Common myeloid progenitor, CD34-positive (primary cell): ENCODE data around the gene COBLL1.
"Not testable (repeated sequence)": the region's sequence is repeated elsewhere in the genome, so short reads cannot be mapped to it uniquely, and the experiment has no call there.

Experiments
- CTCF ChIA-PET: fragments of 350-600 bp; sonication (Branson Sonifier 250); formaldehyde crosslinking; loops from one replicate; lab custom pipeline; 2021; ENCODE audit warnings: antibody characterized with exemption; lab: Charles Lee
- POLR2A ChIA-PET: fragments of 350-600 bp; sonication (Branson Sonifier 250); formaldehyde crosslinking; loops from one replicate; lab custom pipeline; 2021; ENCODE audit warnings: antibody characterized with exemption; lab: Charles Lee
- DNase-seq, 3 donors: peaks; one replicate each; pipeline versions ENCODE4 v3.0.0 to v3.0.0-alpha.2; 2013
- H3K27ac ChIP-seq, 2 experiments: 1 replicate in 1 of 2; 2 replicates in 1 of 2; pipeline ENCODE4 v1.7.0; 2013; ENCODE audit warnings: inconsistent platforms in 2 of 2, low read length in 2 of 2, mild to moderate bottlenecking in 2 of 2, low read depth in 1 of 2, moderate library complexity in 1 of 2; ENCODE audit not compliant: severe bottlenecking in 2 of 2, insufficient read depth in 1 of 2, poor library complexity in 1 of 2
- H3K27me3 ChIP-seq, 5 experiments: replicated peaks in 2 of 5; 1 replicate in 3 of 5; 2 replicates in 2 of 5; pipeline versions ENCODE4 v1.6.1 to v1.7.0; 2013; ENCODE audit warnings: low read length in 4 of 5, mild to moderate bottlenecking in 2 of 5, moderate library complexity in 2 of 5, inconsistent platforms in 1 of 5; ENCODE audit not compliant: insufficient read depth in 5 of 5, control insufficient read depth in 4 of 5
- H3K36me3 ChIP-seq, 4 experiments: 1 replicate in 2 of 4; 2 replicates in 2 of 4; pipeline versions ENCODE4 v1.6.1 to v1.7.0; 2013; ENCODE audit warnings: low read length in 3 of 4, control low read depth in 1 of 4, mild to moderate bottlenecking in 1 of 4; ENCODE audit not compliant: control insufficient read depth in 4 of 4, insufficient read depth in 4 of 4
- H3K4me1 ChIP-seq, 4 experiments: 1 replicate in 3 of 4; 2 replicates in 1 of 4; pipeline versions ENCODE4 v1.6.1 to v1.7.1; 2013; ENCODE audit warnings: low read length in 3 of 4, mild to moderate bottlenecking in 3 of 4, control low read depth in 1 of 4, inconsistent platforms in 1 of 4, moderate library complexity in 1 of 4; ENCODE audit not compliant: control insufficient read depth in 4 of 4, insufficient read depth in 4 of 4; ENCODE audit errors: control extremely low read depth in 1 of 4
- H3K4me3 ChIP-seq, 7 experiments: 1 replicate in 4 of 7; 2 replicates in 3 of 7; pipeline versions ENCODE4 v1.5.1 to v1.7.0; 2013; ENCODE audit warnings: mild to moderate bottlenecking in 7 of 7, low read length in 6 of 7, moderate library complexity in 6 of 7, inconsistent platforms in 2 of 7, low read depth in 2 of 7, control low read depth in 1 of 7; ENCODE audit not compliant: insufficient read depth in 4 of 7, control insufficient read depth in 1 of 7; ENCODE audit errors: extremely low read depth in 1 of 7
- H3K9me3 ChIP-seq, 5 experiments: 1 replicate in 4 of 5; 2 replicates in 1 of 5; pipeline versions ENCODE4 v1.6.1 to v1.7.1; 2013; ENCODE audit warnings: low read length in 4 of 5, mild to moderate bottlenecking in 2 of 5, inconsistent platforms in 1 of 5, low read depth in 1 of 5, moderate library complexity in 1 of 5; ENCODE audit not compliant: control insufficient read depth in 4 of 5, insufficient read depth in 2 of 5; ENCODE audit errors: control extremely low read depth in 1 of 5
- whole genome bisulfite sequencing: methylation state at CpG from one replicate; pipeline ENCODE4 v1.1.5; 2013; ENCODE audit not compliant: insufficient coverage; 5-methylcytosine and 5-hydroxymethylcytosine counted together

COBLL1 gene

DNA sequence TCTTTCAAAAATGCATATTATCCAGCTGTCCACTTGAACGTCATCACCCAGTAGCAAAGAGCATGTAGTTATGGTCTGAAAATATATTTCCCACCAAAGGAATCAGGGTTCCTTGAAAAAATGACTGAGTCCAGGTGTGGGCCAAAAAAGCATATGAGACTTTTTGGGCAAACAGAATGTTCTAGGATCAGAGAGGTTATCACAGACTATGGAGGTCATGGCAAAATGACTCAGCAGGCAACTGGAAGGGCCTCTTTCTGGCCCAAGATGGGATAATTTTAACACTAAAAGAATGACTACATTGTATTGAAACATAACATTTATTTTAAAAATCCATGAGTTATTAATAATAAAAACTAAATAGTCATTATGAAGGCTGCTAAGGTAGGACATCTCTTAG lies 77.1 kb downstream of the COBLL1 start:
- H3K4me1 ChIP-seq, result no peaks in the 10 kb centered on the region
- POLR2A ChIA-PET, result no interaction called here
- WGBS, result no CpG with 5 or more reads among the region's 1 CpG
- no peak for DNase-seq
- H3K27ac ChIP-seq, result no peak overlapping the region
- CTCF ChIA-PET, result no interaction called here
- no peaks in the 10 kb centered on the region for H3K9me3 ChIP-seq
- no peak overlapping the region for H3K4me3 ChIP-seq
- no peaks in the 10 kb centered on the region for H3K27me3 ChIP-seq
- H3K36me3 ChIP-seq, result no peaks in the 10 kb centered on the region

DNA sequence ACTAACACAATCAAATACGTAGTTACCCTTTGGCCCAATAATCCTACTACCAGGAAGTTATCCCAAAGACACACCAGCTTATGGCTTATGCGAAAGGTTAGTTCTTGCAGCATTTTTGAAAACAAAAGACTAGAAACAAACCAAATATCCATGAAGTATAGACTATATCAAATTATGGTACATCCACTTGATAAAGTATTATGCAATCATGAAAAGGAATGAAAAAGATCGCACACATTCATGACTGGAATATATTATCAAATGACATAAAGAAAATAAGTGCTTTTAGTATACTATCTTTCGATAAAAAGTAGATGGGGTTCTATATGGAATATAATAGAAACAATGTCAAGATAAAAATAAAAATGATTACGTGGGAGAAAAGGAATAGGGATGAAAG lies 78.2 kb downstream of the COBLL1 start:
- H3K36me3 ChIP-seq, result no peaks in the 10 kb centered on the region
- H3K4me1 ChIP-seq, result peaks cover 0 to 2% (median 0%) of the 10 kb centered on the region in 4 experiments
- no peak overlapping the region for H3K4me3 ChIP-seq
- POLR2A ChIA-PET, result no interaction called here
- no peaks in the 10 kb centered on the region for H3K9me3 ChIP-seq
- no peak overlapping the region for H3K27ac ChIP-seq
- CTCF ChIA-PET, result interaction anchor here (0.6 to 0.9 kb wide), 2 partner anchors 11 to 25 kb away, joined by 3 to 4 read pairs; no protein-coding TSS in a partner anchor
- no peaks in the 10 kb centered on the region for H3K27me3 ChIP-seq
- DNase-seq, result no peak
- WGBS, result no CpG with 5 or more reads among the region's 5 CpGs

DNA sequence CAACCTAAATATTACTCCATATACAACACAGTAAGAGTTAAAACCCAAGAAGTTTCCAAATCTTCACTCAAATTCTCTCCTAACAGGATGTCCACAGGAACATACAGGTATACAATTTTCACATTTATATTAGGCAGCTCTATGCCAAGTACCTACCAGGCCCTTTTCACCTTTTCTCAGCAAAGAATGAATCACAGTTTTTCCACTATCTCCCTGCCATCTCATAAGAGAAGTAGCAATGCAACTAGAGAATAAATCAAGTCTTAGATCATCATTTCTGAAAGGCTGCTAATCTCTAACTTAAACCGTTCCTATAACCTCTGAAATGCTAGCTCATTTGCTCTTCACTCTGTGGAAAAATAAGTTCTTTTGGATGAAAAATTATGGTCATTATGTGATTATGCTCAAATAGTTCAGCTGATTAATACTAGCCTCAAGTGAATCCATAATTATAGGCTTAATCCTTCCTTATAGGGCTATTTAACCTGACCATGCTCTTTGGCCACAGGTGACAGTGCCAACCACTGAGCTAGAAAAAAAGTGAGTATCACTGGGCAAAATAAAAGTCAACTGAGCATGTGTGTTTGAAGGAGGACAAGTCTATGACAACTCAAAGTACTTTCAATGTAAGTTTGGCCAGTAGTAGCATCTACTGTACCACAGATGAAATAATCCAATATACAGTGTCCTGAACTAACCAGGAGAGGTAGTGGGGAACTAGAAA lies 79.7 kb downstream of the COBLL1 start:
- no peak for DNase-seq
- Histone ChIP-seq H3K4me3 (no peak overlapping the region), H3K4me1 (peaks cover 0 to 5% (median 1%) of the 10 kb centered on the region in 4 experiments), H3K36me3 (no peaks in the 10 kb centered on the region), H3K9me3 (no peaks in the 10 kb centered on the region), H3K27me3 (no peaks in the 10 kb centered on the region), H3K27ac (no peak overlapping the region)
- CTCF ChIA-PET, result interaction anchor here (1.3 to 1.5 kb wide), 2 partner anchors 21 to 95 kb away, joined by 3 read pairs; no protein-coding TSS in a partner anchor
- POLR2A ChIA-PET, result no interaction called here
- WGBS, result no CpG with 5 or more reads among the region's 1 CpG

DNA sequence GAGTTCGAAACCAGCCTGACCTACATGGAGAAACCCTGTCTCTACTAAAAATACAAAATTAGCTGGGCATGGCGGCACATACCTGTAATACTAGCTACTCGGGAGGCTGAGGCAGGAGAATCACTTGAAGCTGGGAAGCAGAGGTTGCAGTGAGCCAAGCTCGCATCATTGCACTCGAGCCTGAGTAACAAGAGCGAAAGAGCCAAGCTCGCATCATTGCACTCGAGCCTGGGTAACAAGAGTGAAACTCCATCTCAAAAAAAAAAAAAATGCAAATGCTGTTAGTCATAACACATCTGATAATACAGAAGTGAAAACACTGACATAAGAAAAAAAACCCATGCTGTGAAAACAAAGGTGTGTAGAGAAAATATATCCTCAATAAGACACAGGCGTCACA lies 80.4 kb downstream of the COBLL1 start:
- DNase-seq, result peak in 2 of 3 donors; percentile 4 to 32
- H3K4me3 ChIP-seq, H3K4me1 ChIP-seq, H3K27ac ChIP-seq, H3K9me3 ChIP-seq, POLR2A ChIA-PET, H3K36me3 ChIP-seq, H3K27me3 ChIP-seq: not testable (repeated sequence)
- CTCF ChIA-PET, result interaction anchor here (1.0 to 1.5 kb wide), 2 partner anchors 13 to 96 kb away, joined by 3 read pairs; no protein-coding TSS in a partner anchor
- 97% methylated on average over 8 of the region's 9 CpGs for WGBS

DNA sequence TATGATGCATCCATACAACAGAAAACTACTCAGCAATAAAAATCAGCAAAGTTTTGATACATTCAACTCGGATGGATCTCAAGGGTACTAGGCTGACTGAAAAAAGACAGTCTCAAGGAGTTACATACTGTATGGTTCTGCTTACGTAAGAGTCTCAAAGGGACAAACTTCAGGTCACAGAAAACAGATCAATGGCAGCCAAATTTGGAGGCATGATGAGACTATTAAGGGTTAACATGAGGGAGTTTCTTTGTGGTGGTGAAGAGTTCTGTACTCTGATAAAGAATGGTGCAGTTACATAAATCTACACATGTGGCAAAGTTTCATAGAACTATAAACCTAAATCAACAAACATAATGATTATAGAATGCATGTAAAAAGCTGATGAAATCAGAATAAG lies 81.4 kb downstream of the COBLL1 start:
- 95% methylated on average over 2 of the region's 2 CpGs for WGBS

DNA sequence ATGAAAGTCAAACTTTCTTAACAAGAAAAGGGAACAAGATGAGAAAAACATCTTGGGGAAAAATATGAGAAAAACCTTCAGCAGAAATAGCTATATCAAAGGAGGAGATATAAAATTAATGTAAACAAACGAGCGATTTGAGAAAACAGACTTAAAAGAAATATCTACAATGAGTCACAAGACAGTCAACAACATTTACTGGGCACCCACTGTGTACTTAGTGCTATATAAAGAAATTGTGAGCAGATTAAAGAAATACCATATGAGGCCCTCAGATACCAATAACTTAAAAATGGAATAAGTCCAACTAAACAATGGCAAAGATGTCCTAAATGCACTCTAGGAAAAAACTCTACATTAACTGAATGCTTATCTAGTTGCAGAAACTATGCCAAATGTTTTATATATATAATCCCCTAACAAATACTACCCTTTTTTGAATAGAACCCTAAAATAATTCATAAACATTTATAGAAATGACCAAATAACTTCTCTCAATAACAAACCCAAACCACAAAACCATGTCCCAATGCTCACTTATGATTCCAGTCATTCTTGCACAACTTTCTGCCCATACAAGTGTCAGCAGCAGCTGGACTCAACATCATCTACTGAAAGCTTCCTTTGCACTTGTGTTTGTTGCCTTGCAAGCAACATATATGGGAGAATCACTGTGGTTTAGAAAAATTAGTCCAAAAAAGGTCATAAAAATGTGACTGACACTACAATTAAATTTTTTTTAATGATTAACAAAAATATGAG lies 83.5 kb downstream of the COBLL1 start:
- Histone ChIP-seq H3K4me3 (no peak overlapping the region), H3K27me3 (no peaks in the 10 kb centered on the region), H3K36me3 (no peaks in the 10 kb centered on the region), H3K9me3 (no peaks in the 10 kb centered on the region), H3K4me1 (peaks cover 0 to 5% (median 1%) of the 10 kb centered on the region in 4 experiments), H3K27ac (no peak overlapping the region)
- WGBS, result no CpG with 5 or more reads among the region's 2 CpGs
- POLR2A ChIA-PET, result no interaction called here
- CTCF ChIA-PET, result no interaction called here
- DNase-seq, result peak in 2 of 3 donors; percentile 36 to 46

More for the DNA sequence above, 81.4 kb downstream of the COBLL1 start:
- Histone ChIP-seq H3K9me3 (no peaks in the 10 kb centered on the region), H3K27ac (no peak overlapping the region), H3K4me1 (peaks cover 0 to 5% (median 1%) of the 10 kb centered on the region in 4 experiments), H3K27me3 (no peaks in the 10 kb centered on the region), H3K36me3 (no peaks in the 10 kb centered on the region), H3K4me3 (no peak overlapping the region)
- CTCF ChIA-PET, result interaction anchor here (1.0 kb wide), 1 partner anchor 12 kb away, joined by 3 read pairs; no protein-coding TSS in a partner anchor
- POLR2A ChIA-PET, result no interaction called here
- DNase-seq, result no peak

DNA sequence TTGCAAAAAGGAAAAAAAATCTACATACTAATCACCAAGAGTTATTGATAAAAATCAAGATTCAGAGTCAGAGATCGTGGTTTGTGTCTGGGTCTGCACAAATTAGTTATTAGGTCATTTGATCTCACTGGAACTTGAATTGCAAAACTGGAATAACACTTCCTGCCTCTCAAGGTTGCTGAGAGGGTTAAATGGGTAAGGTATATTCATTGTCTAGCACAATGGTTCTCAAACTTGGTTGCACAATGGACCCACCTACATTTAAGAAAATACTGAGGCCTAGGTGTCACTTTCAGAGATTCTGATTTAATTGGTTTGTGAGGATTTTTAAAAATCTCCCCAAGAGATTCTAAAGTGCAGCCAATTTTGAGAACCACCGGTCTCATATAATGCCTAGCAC lies 84.8 kb downstream of the COBLL1 start:
- no peak for DNase-seq
- H3K9me3 ChIP-seq, result no peaks in the 10 kb centered on the region
- no CpG with 5 or more reads among the region's 2 CpGs for WGBS
- POLR2A ChIA-PET, result no interaction called here
- peaks cover 0 to 5% (median 1%) of the 10 kb centered on the region in 4 experiments for H3K4me1 ChIP-seq
- H3K27ac ChIP-seq, result no peak overlapping the region
- no peaks in the 10 kb centered on the region for H3K27me3 ChIP-seq
- H3K4me3 ChIP-seq, result no peak overlapping the region
- CTCF ChIA-PET, result no interaction called here
- H3K36me3 ChIP-seq, result no peaks in the 10 kb centered on the region
